ENCODE measurements around the gene FAM204A. TPM values are rescaled to one million over a fixed set of nuclear protein-coding genes. Genes with fewer than 3 reads are reported as not detected.

The FAM204A gene
- total and polyA plus RNA-seq, 12 donors = 9.8 to 63.1 (median 43.7) TPM

DNA sequence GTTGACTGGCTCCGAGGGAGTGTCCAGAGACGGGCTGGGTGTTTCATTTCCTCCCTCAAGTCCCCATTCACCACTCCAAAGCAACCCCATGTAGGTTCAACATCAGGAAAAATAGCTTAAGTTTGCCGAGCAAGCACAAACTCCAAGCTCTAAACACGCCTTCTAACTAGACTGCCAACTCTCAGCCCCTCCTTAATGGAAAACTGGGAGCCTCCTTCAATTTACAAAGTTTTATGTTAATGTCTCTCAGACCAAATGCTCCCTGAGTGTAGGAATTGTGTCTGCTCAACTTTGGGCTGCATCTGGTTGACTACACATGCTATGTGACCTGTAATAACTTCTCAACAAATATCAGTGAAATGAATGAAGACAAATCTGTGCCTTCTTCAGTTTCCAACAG lies 87.5 kb downstream of the FAM204A start:
- H3K27ac ChIP-seq = no peak overlapping the region
- H3K4me3 ChIP-seq = no peak overlapping the region
- no peaks in the 10 kb centered on the region for H3K9me3 ChIP-seq (replicated peaks in 1 of 3)
- intact Hi-C loops (cut with DNase I) = no loop called here
- H3K27me3 ChIP-seq = peaks cover 7% of the 10 kb centered on the region
- WGBS, 4 donors = 64 to 74% (median 67%) methylated on average over 4 of the region's 4 CpGs
- H3K4me1 ChIP-seq (replicated peaks in 1 of 2) = no peaks in the 10 kb centered on the region
- TF ChIP-seq POLR2A (IDR thresholded peaks at IDR 0.05) = no peak
- no peak for TF ChIP-seq CTCF (IDR thresholded peaks at IDR 0.05)
- DNase-seq = no peak
- no peaks in the 10 kb centered on the region for H3K36me3 ChIP-seq (replicated peaks in 1 of 2)

DNA sequence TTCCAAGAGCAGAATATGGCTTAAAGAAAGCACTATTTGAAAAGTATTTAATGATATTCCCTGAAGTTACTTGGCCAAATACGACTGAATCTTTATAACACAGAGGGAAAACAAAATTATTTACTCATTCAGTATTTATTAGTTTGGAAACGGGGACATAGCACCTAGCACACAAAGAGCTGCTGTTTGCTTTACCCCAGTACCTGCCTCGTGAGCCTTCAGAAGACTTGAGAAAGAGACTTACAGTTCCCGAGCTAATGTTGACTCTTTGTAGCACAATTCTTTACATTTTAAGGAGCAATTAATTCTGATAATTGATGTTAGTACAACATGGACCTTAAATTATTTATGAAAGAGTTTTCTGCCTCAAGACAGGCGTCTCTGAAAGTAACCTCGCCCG lies 88.7 kb downstream of the FAM204A start:
- no peak overlapping the region for H3K27ac ChIP-seq
- no peaks in the 10 kb centered on the region for H3K4me1 ChIP-seq (replicated peaks in 1 of 2)
- H3K36me3 ChIP-seq (replicated peaks in 1 of 2) = no peaks in the 10 kb centered on the region
- no peak for DNase-seq
- WGBS, 4 donors = 78 to 84% (median 84%) methylated on average over 7 of the region's 7 CpGs
- TF ChIP-seq CTCF (IDR thresholded peaks at IDR 0.05) = no peak
- no peak for TF ChIP-seq POLR2A (IDR thresholded peaks at IDR 0.05)
- peaks cover under 1% of the 10 kb centered on the region for H3K27me3 ChIP-seq
- intact Hi-C loops (cut with DNase I) = no loop called here
- H3K4me3 ChIP-seq = no peak overlapping the region
- no peaks in the 10 kb centered on the region for H3K9me3 ChIP-seq (replicated peaks in 1 of 3)

DNA sequence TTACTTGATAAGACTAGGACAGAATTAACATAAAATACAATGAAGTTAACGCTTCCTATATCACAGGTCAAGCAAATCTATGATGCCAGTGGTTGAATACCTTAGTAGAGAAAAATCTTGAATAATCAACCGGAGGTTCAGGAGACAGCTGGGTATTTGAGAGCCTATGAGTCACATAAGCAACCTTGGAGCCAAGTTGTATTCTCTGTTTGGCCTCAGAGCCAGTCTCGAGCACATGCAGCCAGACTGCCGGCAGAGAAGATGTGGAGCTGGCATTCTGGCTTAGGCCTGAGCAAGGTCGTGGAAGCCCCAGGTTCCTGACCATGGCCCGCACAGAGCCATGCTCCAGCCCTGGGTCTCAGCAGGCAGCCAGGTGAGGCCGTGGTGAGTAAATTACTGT lies 90.3 kb downstream of the FAM204A start:
- Histone ChIP-seq H3K27ac (no peak overlapping the region), H3K9me3 (replicated peaks in 1 of 3) (no peaks in the 10 kb centered on the region), H3K4me1 (replicated peaks in 1 of 2) (no peaks in the 10 kb centered on the region), H3K4me3 (no peak overlapping the region), H3K27me3 (peaks cover 9% of the 10 kb centered on the region), H3K36me3 (replicated peaks in 1 of 2) (no peaks in the 10 kb centered on the region)
- TF ChIP-seq POLR2A (IDR thresholded peaks at IDR 0.05) (no peak), CTCF (IDR thresholded peaks at IDR 0.05) (no peak)
- intact Hi-C loops (cut with DNase I) = no loop called here
- 42 to 58% (median 52%) methylated on average over 4 to 7 of the region's 7 CpGs for WGBS, 4 donors
- peak in 6 of 7 donors; percentile 18 to 56 (median 48) for DNase-seq

- Histone ChIP-seq H3K27me3 (peaks cover 29% of the 10 kb centered on the region), H3K27ac (no peak overlapping the region)
- intact Hi-C loops (cut with DNase I) = loop anchor here in 1 of 2 donors (10.0 kb wide), 1 partner anchor 715 kb away; no protein-coding TSS in a partner anchor
Observed at GRCh38 chr10:118249714-118250113, 92.4 kb downstream of the FAM204A start.

More at GRCh38 chr10:118249714-118250113, 92.4 kb downstream of the FAM204A start:
- Histone ChIP-seq H3K9me3 (replicated peaks in 1 of 3) (no peaks in the 10 kb centered on the region), H3K36me3 (replicated peaks in 1 of 2) (no peaks in the 10 kb centered on the region), H3K4me1 (replicated peaks in 1 of 2) (no peaks in the 10 kb centered on the region), H3K4me3 (no peak overlapping the region)
- no peak for DNase-seq
- TF ChIP-seq CTCF (IDR thresholded peaks at IDR 0.05) (no peak), POLR2A (IDR thresholded peaks at IDR 0.05) (no peak)

Data from adrenal gland (tissue), 12 donors.